Neural progenitor cell (in vitro differentiated cells): ENCODE measurements around the gene INCENP. TPM values are rescaled to one million over a fixed set of nuclear protein-coding genes. Genes with fewer than 3 reads are reported as not detected.

Source experiments
- DNase-seq: peaks from one replicate; pipeline ENCODE4 v3.0.0-alpha.2; 2016; ENCODE audit warnings: low spot score
- H2AFZ ChIP-seq: fragments of 200-600 bp; sonication (generic); replicated peaks from 2 replicates; pipeline ENCODE4 v1.6.1; 2016; ENCODE audit warnings: antibody characterized with exemption
- H3F3A ChIP-seq: fragments of 200-600 bp; sonication (generic); 2 replicates; pipeline ENCODE4 v1.6.1; 2016; ENCODE audit warnings: antibody characterized with exemption, low read depth
- H3K27ac ChIP-seq: fragments of 200-600 bp; sonication (generic); 2 replicates; pipeline ENCODE4 v1.5.1; 2016; ENCODE audit warnings: mild to moderate bottlenecking
- H3K27me3 ChIP-seq: fragments of 200-600 bp; sonication (generic); 2 replicates; pipeline ENCODE4 v1.6.1; 2016; ENCODE audit warnings: mild to moderate bottlenecking, moderate library complexity
- H3K36me3 ChIP-seq: fragments of 200-600 bp; sonication (generic); 2 replicates; pipeline ENCODE4 v1.5.1; 2016
- H3K4me1 ChIP-seq: fragments of 200-600 bp; sonication (generic); 2 replicates; pipeline ENCODE4 v1.6.1; 2016; ENCODE audit warnings: mixed run types
- H3K4me2 ChIP-seq: fragments of 200-600 bp; sonication (generic); 2 replicates; pipeline ENCODE4 v1.6.1; 2016
- H3K4me3 ChIP-seq: fragments of 200-600 bp; sonication (generic); 2 replicates; pipeline ENCODE4 v1.5.1; 2016
- H3K79me2 ChIP-seq: fragments of 200-600 bp; sonication (generic); 2 replicates; pipeline ENCODE4 v1.6.1; 2016; ENCODE audit warnings: low read depth
- H3K9ac ChIP-seq: fragments of 200-600 bp; sonication (generic); 2 replicates; pipeline ENCODE4 v1.6.1; 2016
- H3K9me3 ChIP-seq: fragments of 200-600 bp; sonication (generic); 2 replicates; pipeline ENCODE4 v1.5.1; 2016; ENCODE audit warnings: low read depth
- H4K20me1 ChIP-seq: fragments of 200-600 bp; sonication (generic); 2 replicates; pipeline ENCODE4 v1.6.1; 2016; ENCODE audit warnings: low read depth
- H3K27ac Mint-ChIP-seq: 3 replicates; pipeline ENCODE4 v1.8.0; 2021; ENCODE audit warnings: mixed read lengths
- H3K27me3 Mint-ChIP-seq: 2 replicates; pipeline ENCODE4 v1.8.0; 2022; ENCODE audit warnings: low read depth, mild to moderate bottlenecking, inconsistent platforms, moderate library complexity, mixed read lengths; ENCODE audit not compliant: insufficient read depth
- H3K36me3 Mint-ChIP-seq: 3 replicates; pipeline ENCODE4 v1.8.0; 2021; ENCODE audit warnings: mixed read lengths
- H3K4me1 Mint-ChIP-seq: 3 replicates; pipeline ENCODE4 v1.8.0; 2021; ENCODE audit warnings: mixed read lengths
- H3K4me3 Mint-ChIP-seq: 3 replicates; pipeline ENCODE4 v1.8.0; 2021; ENCODE audit warnings: mild to moderate bottlenecking, moderate library complexity, mixed read lengths
- H3K9me3 Mint-ChIP-seq: 3 replicates; pipeline ENCODE4 v1.8.0; 2020; ENCODE audit warnings: mixed read lengths
- EZH2 ChIP-seq: fragments of 200-600 bp; sonication (generic); IDR thresholded peaks from 2 replicates; pipeline ENCODE4 v1.6.1; 2017; ENCODE audit warnings: antibody characterized with exemption, mild to moderate bottlenecking, moderate library complexity
- EZH2phosphoT487 ChIP-seq: fragments of 200-600 bp; sonication (generic); IDR thresholded peaks from 2 replicates; pipeline ENCODE4 v1.6.1; 2017; ENCODE audit warnings: antibody characterized with exemption
- total RNA-seq: library from RNA; depleted of rRNA; stranded (reverse); fragments of >200 nt; gene quantifications from 2 replicates; pipeline ENCODE4 v1.2.3, GENCODE V29; 2015; ENCODE audit warnings: low replicate concordance
- TF ChIP-seq, protein P1 (sequence below): fragments of 200-600 bp; sonication (generic); IDR thresholded peaks from 2 replicates; pipeline ENCODE4 v1.5.1; 2017; ENCODE audit warnings: antibody characterized with exemption, mild to moderate bottlenecking

INCENP gene
- total RNA-seq, 1 donor from 2014 or later = 73.9 TPM

DNA sequence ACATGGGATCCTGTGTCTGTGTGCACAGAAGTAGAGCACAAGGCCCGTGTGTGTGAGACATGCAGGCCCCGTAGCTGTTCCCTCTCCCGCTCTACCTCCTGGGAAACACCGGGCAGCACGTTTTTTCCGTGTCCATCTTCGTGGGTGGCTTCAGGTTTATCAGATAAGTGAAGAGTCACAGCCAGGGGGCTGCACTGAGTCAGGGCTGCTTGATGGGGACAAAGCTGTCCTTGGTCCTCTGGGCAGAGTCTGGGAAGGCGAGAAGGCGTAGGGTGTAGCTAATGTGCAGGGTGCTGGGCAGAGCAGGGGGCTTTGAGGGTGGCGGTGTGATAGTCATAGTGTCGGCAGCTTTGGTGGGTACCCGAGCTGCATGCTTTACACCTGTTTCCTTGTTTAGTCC, 23.7 kb downstream of the INCENP start:
- Mint-ChIP-seq H3K36me3 (peaks cover 36% of the 10 kb centered on the region), H3K4me1 (no peaks in the 10 kb centered on the region), H3K4me3 (no peak overlapping the region), H3K9me3 (no peaks in the 10 kb centered on the region), H3K27me3 (no peaks in the 10 kb centered on the region), H3K27ac (no peak overlapping the region)
- peak; percentile 15 for DNase-seq
- Histone ChIP-seq H3K27ac (no peak overlapping the region), H3K79me2 (no peaks in the 10 kb centered on the region), H3F3A (no peaks in the 10 kb centered on the region), H3K36me3 (no peaks in the 10 kb centered on the region), H3K4me3 (no peak overlapping the region), H3K27me3 (no peaks in the 10 kb centered on the region), H3K9ac (no peak overlapping the region), H3K9me3 (no peaks in the 10 kb centered on the region), H2AFZ (no peak overlapping the region), H4K20me1 (no peaks in the 10 kb centered on the region), H3K4me1 (no peaks in the 10 kb centered on the region), H3K4me2 (no peak overlapping the region)
- TF ChIP-seq EZH2phosphoT487 (no peak), EZH2 (no peak)
- TF ChIP-seq, protein P1, sequence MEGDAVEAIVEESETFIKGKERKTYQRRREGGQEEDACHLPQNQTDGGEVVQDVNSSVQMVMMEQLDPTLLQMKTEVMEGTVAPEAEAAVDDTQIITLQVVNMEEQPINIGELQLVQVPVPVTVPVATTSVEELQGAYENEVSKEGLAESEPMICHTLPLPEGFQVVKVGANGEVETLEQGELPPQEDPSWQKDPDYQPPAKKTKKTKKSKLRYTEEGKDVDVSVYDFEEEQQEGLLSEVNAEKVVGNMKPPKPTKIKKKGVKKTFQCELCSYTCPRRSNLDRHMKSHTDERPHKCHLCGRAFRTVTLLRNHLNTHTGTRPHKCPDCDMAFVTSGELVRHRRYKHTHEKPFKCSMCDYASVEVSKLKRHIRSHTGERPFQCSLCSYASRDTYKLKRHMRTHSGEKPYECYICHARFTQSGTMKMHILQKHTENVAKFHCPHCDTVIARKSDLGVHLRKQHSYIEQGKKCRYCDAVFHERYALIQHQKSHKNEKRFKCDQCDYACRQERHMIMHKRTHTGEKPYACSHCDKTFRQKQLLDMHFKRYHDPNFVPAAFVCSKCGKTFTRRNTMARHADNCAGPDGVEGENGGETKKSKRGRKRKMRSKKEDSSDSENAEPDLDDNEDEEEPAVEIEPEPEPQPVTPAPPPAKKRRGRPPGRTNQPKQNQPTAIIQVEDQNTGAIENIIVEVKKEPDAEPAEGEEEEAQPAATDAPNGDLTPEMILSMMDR = no peak

GRCh38 chr11:62148271-62148980, 24.6 kb downstream of the INCENP start:
- TF ChIP-seq, protein P1 = no peak
- TF ChIP-seq EZH2phosphoT487 = no peak
- TF ChIP-seq EZH2 = no peak
- H2AFZ ChIP-seq = no peak overlapping the region
- no peaks in the 10 kb centered on the region for H3K27me3 ChIP-seq
- H3K9me3 Mint-ChIP-seq = no peaks in the 10 kb centered on the region
- H3K9me3 ChIP-seq = no peaks in the 10 kb centered on the region
- no peak overlapping the region for H3K4me3 Mint-ChIP-seq
- H3K4me1 ChIP-seq = no peaks in the 10 kb centered on the region
- H3K4me3 ChIP-seq = no peak overlapping the region
- peaks cover 31% of the 10 kb centered on the region for H3K36me3 Mint-ChIP-seq
- no peaks in the 10 kb centered on the region for H3F3A ChIP-seq
- no peak for DNase-seq
- no peak overlapping the region for H3K27ac ChIP-seq
- no peaks in the 10 kb centered on the region for H4K20me1 ChIP-seq
- no peaks in the 10 kb centered on the region for H3K79me2 ChIP-seq
- H3K27ac Mint-ChIP-seq = no peak overlapping the region
- H3K4me2 ChIP-seq = no peak overlapping the region
- no peaks in the 10 kb centered on the region for H3K27me3 Mint-ChIP-seq
- H3K36me3 ChIP-seq = no peaks in the 10 kb centered on the region
- no peak overlapping the region for H3K9ac ChIP-seq
- no peaks in the 10 kb centered on the region for H3K4me1 Mint-ChIP-seq

GRCh38 chr11:62149986-62150886, 26.4 kb downstream of the INCENP start:
- TF ChIP-seq, protein P1 = no peak
- TF ChIP-seq EZH2 (no peak), EZH2phosphoT487 (no peak)
- H3K4me1 Mint-ChIP-seq = no peaks in the 10 kb centered on the region
- no peak overlapping the region for H3K4me3 ChIP-seq
- no peak overlapping the region for H3K4me2 ChIP-seq
- H3K9me3 Mint-ChIP-seq = no peaks in the 10 kb centered on the region
- H3K36me3 Mint-ChIP-seq = peaks cover 30% of the 10 kb centered on the region
- no peak overlapping the region for H3K9ac ChIP-seq
- H3K79me2 ChIP-seq = no peaks in the 10 kb centered on the region
- no peak overlapping the region for H3K27ac Mint-ChIP-seq
- peaks cover 5% of the 10 kb centered on the region for H3F3A ChIP-seq
- H3K4me1 ChIP-seq = no peaks in the 10 kb centered on the region
- no peaks in the 10 kb centered on the region for H3K27me3 ChIP-seq
- no peaks in the 10 kb centered on the region for H3K27me3 Mint-ChIP-seq
- H3K4me3 Mint-ChIP-seq = no peak overlapping the region
- no peaks in the 10 kb centered on the region for H3K36me3 ChIP-seq
- no peaks in the 10 kb centered on the region for H4K20me1 ChIP-seq
- H3K27ac ChIP-seq = no peak overlapping the region
- no peak overlapping the region for H2AFZ ChIP-seq
- no peak for DNase-seq
- H3K9me3 ChIP-seq = no peaks in the 10 kb centered on the region
